Stimulated activated naive B cell treated with anti-CD40 and anti-IgM and Interleukin-4, amounts not matched to agents 10 μg/mL and 1 μg/mL and 100 μg/mL, for 72 hours (primary cell): ENCODE results near the gene PAGE4.
A peak's percentile ranks its signal among the peaks of the same experiment; 100 is the strongest.

Experiments
- ATAC-seq, 2 donors: fragments of 150-1000 bp; cut with Tn5 transposase; replicated peaks; 2 replicates each; pipeline ENCODE4 v1.10.0; 2021; ENCODE audit warnings: moderate library complexity in 1 of 2
- DNase-seq: peaks from one replicate; pipeline ENCODE4 v3.0.0; 2021
- H3K27ac Mint-ChIP-seq: one replicate; pipeline ENCODE4 v1.8.0; 2022; ENCODE audit warnings: mild to moderate bottlenecking, mixed read lengths
- H3K27me3 Mint-ChIP-seq, 2 donors: one replicate each; pipeline ENCODE4 v1.8.0; 2022; ENCODE audit warnings: mixed read lengths in 2 of 2
- H3K36me3 Mint-ChIP-seq, 2 donors: one replicate each; pipeline ENCODE4 v1.8.0; 2022; ENCODE audit warnings: mixed read lengths in 2 of 2, mild to moderate bottlenecking in 1 of 2
- H3K4me1 Mint-ChIP-seq, 2 donors: one replicate each; pipeline ENCODE4 v1.8.0; 2022; ENCODE audit warnings: mixed read lengths in 2 of 2, mild to moderate bottlenecking in 1 of 2
- H3K4me3 Mint-ChIP-seq, 2 donors: one replicate each; pipeline ENCODE4 v1.8.0; 2022; ENCODE audit warnings: mild to moderate bottlenecking in 2 of 2, mixed read lengths in 2 of 2, moderate library complexity in 1 of 2
- H3K9me3 Mint-ChIP-seq, 2 donors: one replicate each; pipeline ENCODE4 v1.8.0; 2022; ENCODE audit warnings: mixed read lengths in 2 of 2, mild to moderate bottlenecking in 1 of 2

Gene PAGE4

GRCh38 chrX:49850028-49850427 is 20.9 kb downstream of the PAGE4 start:
- Mint-ChIP-seq H3K27ac (no peak overlapping the region), H3K4me3 (no peak overlapping the region), H3K4me1 (no peaks in the 10 kb centered on the region), H3K36me3 (no peaks in the 10 kb centered on the region), H3K9me3 (no peaks in the 10 kb centered on the region), H3K27me3 (peaks cover 14 to 20% of the 10 kb centered on the region in 2 donors)
- ATAC-seq = no peak
- DNase-seq = no peak

GRCh38 chrX:49853661-49854060 is 24.6 kb downstream of the PAGE4 start:
- no peaks in the 10 kb centered on the region for H3K36me3 Mint-ChIP-seq
- DNase-seq (no peak), ATAC-seq (no peak)
- no peak overlapping the region for H3K4me3 Mint-ChIP-seq
- no peaks in the 10 kb centered on the region for H3K9me3 Mint-ChIP-seq
- peaks cover 13 to 14% of the 10 kb centered on the region in 2 donors for H3K27me3 Mint-ChIP-seq
- H3K27ac Mint-ChIP-seq = no peak overlapping the region
- no peaks in the 10 kb centered on the region for H3K4me1 Mint-ChIP-seq

GRCh38 chrX:49856819-49857218 is 27.7 kb downstream of the PAGE4 start:
- no peak for DNase-seq
- H3K9me3 Mint-ChIP-seq = no peaks in the 10 kb centered on the region
- no peak for ATAC-seq
- H3K27me3 Mint-ChIP-seq = peaks cover 2 to 9% of the 10 kb centered on the region in 2 donors
- H3K36me3 Mint-ChIP-seq = no peaks in the 10 kb centered on the region
- H3K4me3 Mint-ChIP-seq = no peak overlapping the region
- no peaks in the 10 kb centered on the region for H3K4me1 Mint-ChIP-seq
- no peak overlapping the region for H3K27ac Mint-ChIP-seq

- Mint-ChIP-seq H3K27ac (no peak overlapping the region), H3K27me3 (peaks cover 0 to 4% of the 10 kb centered on the region in 2 donors)
- ATAC-seq = no peak
Measured at GRCh38 chrX:49858341-49858740, 29.2 kb downstream of the PAGE4 start.

GRCh38 chrX:49859491-49859890 is 30.4 kb downstream of the PAGE4 start:
- ATAC-seq = no peak
- no peaks in the 10 kb centered on the region for H3K36me3 Mint-ChIP-seq
- no peaks in the 10 kb centered on the region for H3K9me3 Mint-ChIP-seq
- H3K4me1 Mint-ChIP-seq = no peaks in the 10 kb centered on the region
- DNase-seq = no peak
- no peak overlapping the region for H3K4me3 Mint-ChIP-seq
- H3K27ac Mint-ChIP-seq = no peak overlapping the region
- peaks cover 0 to 4% of the 10 kb centered on the region in 2 donors for H3K27me3 Mint-ChIP-seq

More at GRCh38 chrX:49858341-49858740, 29.2 kb downstream of the PAGE4 start:
- no peaks in the 10 kb centered on the region for H3K4me1 Mint-ChIP-seq
- no peaks in the 10 kb centered on the region for H3K9me3 Mint-ChIP-seq
- no peak for DNase-seq
- no peaks in the 10 kb centered on the region for H3K36me3 Mint-ChIP-seq
- H3K4me3 Mint-ChIP-seq = no peak overlapping the region

GRCh38 chrX:49860867-49861535 is 31.9 kb downstream of the PAGE4 start:
- no peak overlapping the region for H3K27ac Mint-ChIP-seq

GRCh38 chrX:49862093-49862492 is 33.0 kb downstream of the PAGE4 start:
- no peak overlapping the region for H3K27ac Mint-ChIP-seq
- H3K9me3 Mint-ChIP-seq = no peaks in the 10 kb centered on the region
- H3K36me3 Mint-ChIP-seq = no peaks in the 10 kb centered on the region
- peaks cover 5 to 7% of the 10 kb centered on the region in 2 donors for H3K27me3 Mint-ChIP-seq
- H3K4me3 Mint-ChIP-seq = no peak overlapping the region
- no peak for DNase-seq
- no peaks in the 10 kb centered on the region for H3K4me1 Mint-ChIP-seq
- no peak for ATAC-seq

More at GRCh38 chrX:49860867-49861535, 31.9 kb downstream of the PAGE4 start:
- no peak for ATAC-seq
- no peaks in the 10 kb centered on the region for H3K36me3 Mint-ChIP-seq
- DNase-seq = no peak
- H3K9me3 Mint-ChIP-seq = no peaks in the 10 kb centered on the region
- no peak overlapping the region for H3K4me3 Mint-ChIP-seq
- H3K27me3 Mint-ChIP-seq = peaks cover 5 to 7% of the 10 kb centered on the region in 2 donors
- no peaks in the 10 kb centered on the region for H3K4me1 Mint-ChIP-seq

- DNase-seq (no peak), ATAC-seq (no peak)
- no peaks in the 10 kb centered on the region for H3K4me1 Mint-ChIP-seq
- no peak overlapping the region for H3K4me3 Mint-ChIP-seq
- H3K27ac Mint-ChIP-seq = no peak overlapping the region
- no peaks in the 10 kb centered on the region for H3K9me3 Mint-ChIP-seq
- no peaks in the 10 kb centered on the region for H3K36me3 Mint-ChIP-seq
- peaks cover 12 to 22% of the 10 kb centered on the region in 2 donors for H3K27me3 Mint-ChIP-seq
Measured at GRCh38 chrX:49868739-49869138, 39.6 kb downstream of the PAGE4 start.

- peak in 1 of 2 donors; percentile 28 for ATAC-seq
- peaks cover 11 to 33% of the 10 kb centered on the region in 2 donors for H3K4me1 Mint-ChIP-seq
- H3K9me3 Mint-ChIP-seq = no peaks in the 10 kb centered on the region
- no peaks in the 10 kb centered on the region for H3K27me3 Mint-ChIP-seq
- no peak overlapping the region for H3K4me3 Mint-ChIP-seq
- no peak overlapping the region for H3K27ac Mint-ChIP-seq
- peaks cover 0 to 3% of the 10 kb centered on the region in 2 donors for H3K36me3 Mint-ChIP-seq
- no peak for DNase-seq
Measured at GRCh38 chrX:49876750-49877149, 47.6 kb downstream of the PAGE4 start.

GRCh38 chrX:49877397-49878101 is 48.4 kb downstream of the PAGE4 start:
- Mint-ChIP-seq H3K36me3 (peaks cover 0 to 3% of the 10 kb centered on the region in 2 donors), H3K27ac (no peak overlapping the region), H3K4me1 (peaks cover 13 to 38% of the 10 kb centered on the region in 2 donors)

GRCh38 chrX:49878128-49878833 is 49.2 kb downstream of the PAGE4 start:
- peaks cover 0 to 3% of the 10 kb centered on the region in 2 donors for H3K36me3 Mint-ChIP-seq
- no peaks in the 10 kb centered on the region for H3K9me3 Mint-ChIP-seq
- DNase-seq (no peak), ATAC-seq (no peak)
- H3K27me3 Mint-ChIP-seq = no peaks in the 10 kb centered on the region
- peak overlapping the region; percentile 78 for H3K27ac Mint-ChIP-seq
- peak overlapping the region; percentile 81 to 82 for H3K4me3 Mint-ChIP-seq
- peaks cover 13 to 38% of the 10 kb centered on the region in 2 donors for H3K4me1 Mint-ChIP-seq

More at GRCh38 chrX:49877397-49878101, 48.4 kb downstream of the PAGE4 start:
- no peaks in the 10 kb centered on the region for H3K27me3 Mint-ChIP-seq
- H3K9me3 Mint-ChIP-seq = no peaks in the 10 kb centered on the region
- no peak overlapping the region for H3K4me3 Mint-ChIP-seq
- no peak for ATAC-seq
- DNase-seq = no peak

- Mint-ChIP-seq H3K4me1 (peaks cover 13 to 40% of the 10 kb centered on the region in 2 donors), H3K27me3 (peaks cover 0 to under 1% of the 10 kb centered on the region in 2 donors), H3K36me3 (peaks cover 0 to 3% of the 10 kb centered on the region in 2 donors), H3K9me3 (no peaks in the 10 kb centered on the region), H3K27ac (peak within 1 kb of the TSS; percentile 78), H3K4me3 (peak within 1 kb of the TSS; percentile 81 to 82)
- DNase-seq (peak; percentile 66), ATAC-seq (peak; percentile 81 to 93)
Measured at GRCh38 chrX:49878834-49879655, 49.9 kb downstream of the PAGE4 start, which contains the start of gene USP27X. TSS of gene USP27X (plus strand) at chrX:49879484. CDS start at chrX:49880308, 824 bp downstream.

- peaks cover 0 to 6% of the 10 kb centered on the region in 2 donors for H3K36me3 Mint-ChIP-seq
- H3K4me1 Mint-ChIP-seq = peaks cover 17 to 44% of the 10 kb centered on the region in 2 donors
- H3K4me3 Mint-ChIP-seq = peak overlapping the region; percentile 81 to 82
- ATAC-seq = peak; percentile 11 to 20
- peak overlapping the region; percentile 75 for H3K27ac Mint-ChIP-seq
- DNase-seq = no peak
- H3K9me3 Mint-ChIP-seq = no peaks in the 10 kb centered on the region
- peaks cover 0 to 3% of the 10 kb centered on the region in 2 donors for H3K27me3 Mint-ChIP-seq
Measured at GRCh38 chrX:49879656-49880277, 50.7 kb downstream of the PAGE4 start.
